K562 (cell line): Measurements from ENCODE around the gene DMXL1. TPM values are rescaled to one million over a fixed set of nuclear protein-coding genes. Genes with fewer than 3 reads are reported as not detected.

Source experiments
- ARID1B ChIP-seq: fragments of 450-650 bp; IDR thresholded peaks from 2 replicates; pipeline ENCODE4 v1.6.1; 2016; ENCODE audit warnings: antibody characterized with exemption, mild to moderate bottlenecking, inconsistent platforms
- CBFA2T2 ChIP-seq: fragments of 450-650 bp; conservative IDR thresholded peaks from 2 replicates; pipeline ENCODE4 v1.6.1; 2017; ENCODE audit warnings: mild to moderate bottlenecking
- DDX20 ChIP-seq: fragments of 450-650 bp; IDR thresholded peaks from 2 replicates; pipeline ENCODE4 v1.6.1; 2016; ENCODE audit warnings: missing genetic modification characterization, low read depth, mild to moderate bottlenecking, missing compliant biosample characterization, moderate library complexity
- GABPB2 ChIP-seq: fragments of 250-450 bp; sonication (Bioruptor Pico); conservative IDR thresholded peaks from 2 replicates; pipeline ENCODE4 v1.5.1; 2021; ENCODE audit warnings: mild to moderate bottlenecking
- HNRNPH1 ChIP-seq: fragments of 200-400 bp; formaldehyde crosslinking; optimal IDR thresholded peaks from 2 replicates; pipeline ENCODE3; 2017; ENCODE audit warnings: low read depth, mild to moderate bottlenecking, low read length, moderate library complexity
- MAFF ChIP-seq: IDR thresholded peaks from 2 replicates; pipeline ENCODE4 v1.6.1; 2012; ENCODE audit warnings: low read length, improper control_type of control experiment
- MAFK ChIP-seq: IDR thresholded peaks from 2 replicates; pipeline ENCODE4 v1.6.1; 2011; ENCODE audit warnings: low read length, improper control_type of control experiment
- STAT6 ChIP-seq: sonication (generic); formaldehyde crosslinking; IDR thresholded peaks from 2 replicates; pipeline ENCODE4 v1.8.1; 2023; ENCODE audit warnings: mild to moderate bottlenecking, missing genetic modification reagents
- TEAD4 ChIP-seq, 2 experiments: sonication (generic) in 1 of 2; formaldehyde crosslinking in 1 of 2; IDR thresholded peaks; 2 replicates each; pipeline versions ENCODE4 v1.6.1 to v1.8.0; 2012 to 2022; ENCODE audit warnings: borderline replicate concordance in 1 of 2, inconsistent platforms in 1 of 2, low read length in 1 of 2, mild to moderate bottlenecking in 1 of 2, missing genetic modification reagents in 1 of 2
- TFE3 ChIP-seq: fragments of 450-650 bp; formaldehyde crosslinking; IDR thresholded peaks from 2 replicates; pipeline ENCODE4 v1.4.0; 2020; ENCODE audit warnings: mild to moderate bottlenecking, mixed read lengths
- USF2 ChIP-seq: sonication (generic); formaldehyde crosslinking; IDR thresholded peaks from 2 replicates; pipeline ENCODE4 v1.5.0; 2020; ENCODE audit warnings: missing genetic modification reagents
- ZNF316 ChIP-seq: fragments of 450-650 bp; IDR thresholded peaks from 2 replicates; pipeline ENCODE4 v1.6.1; 2016
- ZNF318 ChIP-seq, 2 experiments: fragments of 450-650 bp; IDR thresholded peaks; 2 replicates each; pipeline ENCODE4 v1.6.1; 2016; ENCODE audit warnings: mild to moderate bottlenecking in 2 of 2, borderline replicate concordance in 1 of 2, low read depth in 1 of 2, moderate library complexity in 1 of 2
- polyA plus RNA-seq, 8 experiments: library from polyadenylated mRNA; depleted of rRNA in 4 of 8; stranded (reverse) in 5 of 8; unstranded in 3 of 8; fragments of >200 nt; fragmentation: Nextera tagmentation in 2 of 8; fragmentation: Illumina TruSeq in 1 of 8; extraction: Ambion mirVana in 2 of 8; extraction: Trizol in 1 of 8; gene quantifications; 2 replicates each; pipeline versions ENCODE4 v1.2.1 to v1.2.3, GENCODE V29; 2011 to 2014; ENCODE audit warnings: inconsistent platforms in 1 of 8, missing spikeins in 1 of 8
- total RNA-seq, 7 experiments: library from RNA; depleted of rRNA in 6 of 7; stranded (reverse); fragments of >200 nt in 6 of 7; fragmentation: Illumina TruSeq in 2 of 7; extraction: Trizol in 2 of 7; gene quantifications; 2 replicates each; pipeline versions ENCODE4 v1.2.1 to v1.2.3, GENCODE V29; 2011 to 2021; ENCODE audit warnings: low replicate concordance in 1 of 7

The DMXL1 gene
- total and polyA plus RNA-seq, 9 of the 15 experiments (the other 6 are each of a cell fraction or from before 2014, with no cell fraction given): 8.3 to 40.3 (median 30.6) TPM

- TF ChIP-seq ZNF318 (IDR thresholded peaks at IDR 0.05; ENCODE audit: borderline replicate concordance in 1 of 2, low read depth in 1 of 2): peak in 1 of 2 experiments; percentile 56; a peak in 1 of 4 replicates
- peak; percentile 30; the same call in 1 of the 2 replicates for TF ChIP-seq ARID1B
- peak; percentile 23; the same call in 1 of the 2 replicates for TF ChIP-seq TFE3 (CRISPR knock-in tag)
- peak; percentile 24; the same call in 1 of the 2 replicates for TF ChIP-seq MAFK
- TF ChIP-seq ZNF316: peak; percentile 53; the same call in 1 of the 2 replicates
- peak; percentile 6; the same call in 1 of the 2 replicates for TF ChIP-seq MAFF
- no peak for TF ChIP-seq STAT6
- no peak for TF ChIP-seq CBFA2T2
- no peak for TF ChIP-seq HNRNPH1
- TF ChIP-seq TEAD4 (IDR thresholded peaks at IDR 0.05; ENCODE audit: low read length): peak; percentile 23; the same call in 1 of the 2 replicates
- TF ChIP-seq TEAD4 (CRISPR knock-in tag; IDR thresholded peaks at IDR 0.05; ENCODE audit: borderline replicate concordance): no peak
- TF ChIP-seq USF2 (CRISPR knock-in tag): no peak
- TF ChIP-seq DDX20: no peak
- TF ChIP-seq GABPB2 (CRISPR knock-in tag): no peak
Observed at GRCh38 chr5:119049824-119050449, 20.9 kb upstream of the DMXL1 start (continued).
